ENCODE data around the gene PIK3C2A. TPM values are rescaled to one million over a fixed set of nuclear protein-coding genes. Genes with fewer than 3 reads are reported as not detected.
"Not testable (repeated sequence)": the region's sequence is repeated elsewhere in the genome, so short reads cannot be mapped to it uniquely, and the experiment has no call there.

PIK3C2A gene, protein sequence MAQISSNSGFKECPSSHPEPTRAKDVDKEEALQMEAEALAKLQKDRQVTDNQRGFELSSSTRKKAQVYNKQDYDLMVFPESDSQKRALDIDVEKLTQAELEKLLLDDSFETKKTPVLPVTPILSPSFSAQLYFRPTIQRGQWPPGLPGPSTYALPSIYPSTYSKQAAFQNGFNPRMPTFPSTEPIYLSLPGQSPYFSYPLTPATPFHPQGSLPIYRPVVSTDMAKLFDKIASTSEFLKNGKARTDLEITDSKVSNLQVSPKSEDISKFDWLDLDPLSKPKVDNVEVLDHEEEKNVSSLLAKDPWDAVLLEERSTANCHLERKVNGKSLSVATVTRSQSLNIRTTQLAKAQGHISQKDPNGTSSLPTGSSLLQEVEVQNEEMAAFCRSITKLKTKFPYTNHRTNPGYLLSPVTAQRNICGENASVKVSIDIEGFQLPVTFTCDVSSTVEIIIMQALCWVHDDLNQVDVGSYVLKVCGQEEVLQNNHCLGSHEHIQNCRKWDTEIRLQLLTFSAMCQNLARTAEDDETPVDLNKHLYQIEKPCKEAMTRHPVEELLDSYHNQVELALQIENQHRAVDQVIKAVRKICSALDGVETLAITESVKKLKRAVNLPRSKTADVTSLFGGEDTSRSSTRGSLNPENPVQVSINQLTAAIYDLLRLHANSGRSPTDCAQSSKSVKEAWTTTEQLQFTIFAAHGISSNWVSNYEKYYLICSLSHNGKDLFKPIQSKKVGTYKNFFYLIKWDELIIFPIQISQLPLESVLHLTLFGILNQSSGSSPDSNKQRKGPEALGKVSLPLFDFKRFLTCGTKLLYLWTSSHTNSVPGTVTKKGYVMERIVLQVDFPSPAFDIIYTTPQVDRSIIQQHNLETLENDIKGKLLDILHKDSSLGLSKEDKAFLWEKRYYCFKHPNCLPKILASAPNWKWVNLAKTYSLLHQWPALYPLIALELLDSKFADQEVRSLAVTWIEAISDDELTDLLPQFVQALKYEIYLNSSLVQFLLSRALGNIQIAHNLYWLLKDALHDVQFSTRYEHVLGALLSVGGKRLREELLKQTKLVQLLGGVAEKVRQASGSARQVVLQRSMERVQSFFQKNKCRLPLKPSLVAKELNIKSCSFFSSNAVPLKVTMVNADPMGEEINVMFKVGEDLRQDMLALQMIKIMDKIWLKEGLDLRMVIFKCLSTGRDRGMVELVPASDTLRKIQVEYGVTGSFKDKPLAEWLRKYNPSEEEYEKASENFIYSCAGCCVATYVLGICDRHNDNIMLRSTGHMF (N-terminal part only)
- total RNA-seq (2014; rRNA removed; shearing (Covaris generic)) = 42.7 and 47.5 TPM in 2 replicates
- 26.6 and 38.1 TPM in 2 replicates for polyA plus RNA-seq (2015; cell fraction: cytosol; rRNA removed)
- 23.6 and 25.5 TPM in 2 replicates for polyA plus RNA-seq (2015; cell fraction: nucleus; rRNA removed)

DNA sequence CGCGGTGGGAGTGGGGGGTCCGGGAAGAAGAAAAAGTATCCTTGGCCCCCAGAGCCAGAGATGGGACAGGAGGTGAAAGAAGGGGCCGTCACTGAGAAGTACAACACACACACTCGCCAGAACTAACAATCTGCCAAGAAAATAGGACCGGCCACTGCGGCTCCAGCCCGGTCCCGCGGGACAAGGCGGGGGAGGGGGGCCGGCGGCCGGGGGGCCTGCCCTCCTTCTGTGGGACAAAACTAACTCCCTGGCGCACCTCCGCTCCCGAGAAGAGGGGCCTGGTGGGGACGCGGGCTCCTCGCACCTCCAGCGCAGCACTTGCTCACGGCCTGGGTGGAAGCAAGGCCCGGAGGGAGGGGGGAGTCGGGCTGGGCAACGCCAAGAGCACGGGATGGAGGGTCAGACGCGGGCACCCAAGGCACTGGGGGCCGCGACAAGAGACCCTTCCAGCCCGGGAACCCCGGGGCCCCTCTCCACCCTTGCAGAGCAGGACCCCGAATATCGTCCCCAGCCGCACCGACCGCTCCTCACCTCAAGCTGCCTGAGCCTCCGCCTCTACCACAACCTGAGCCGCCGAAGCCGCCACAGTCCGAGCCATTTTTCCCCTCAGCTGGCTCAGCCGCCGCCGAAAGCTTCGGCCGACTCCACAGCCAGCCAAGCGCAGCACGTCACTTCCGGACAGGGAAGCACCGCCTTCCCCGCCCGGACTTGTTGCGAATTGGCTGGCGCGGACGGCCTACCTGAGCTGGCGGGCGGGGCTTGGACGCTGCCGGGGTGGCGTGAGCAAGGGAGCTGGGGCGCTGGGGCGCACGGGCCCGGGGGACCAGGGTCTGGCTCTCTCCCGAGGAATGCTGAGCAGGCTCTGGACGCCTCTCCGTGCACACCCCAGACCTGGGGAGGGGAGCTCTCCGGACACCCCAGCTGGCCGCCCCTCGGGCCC lies at the start of gene PIK3C2A:
TSS of gene PIK3C2A (minus strand) at position 670 of the 940 bp plus-strand sequence. CDS start 38,245 bp downstream, outside the sequence.
- peak; percentile 93 for DNase-seq (ENCODE audit: low read depth, low spot score)
- in situ Hi-C loops (cut with HindIII; ENCODE audit: low pct_unique_long_range_greater_than_20kb, low sequenced_read_pairs) = no loop called here

DNA sequence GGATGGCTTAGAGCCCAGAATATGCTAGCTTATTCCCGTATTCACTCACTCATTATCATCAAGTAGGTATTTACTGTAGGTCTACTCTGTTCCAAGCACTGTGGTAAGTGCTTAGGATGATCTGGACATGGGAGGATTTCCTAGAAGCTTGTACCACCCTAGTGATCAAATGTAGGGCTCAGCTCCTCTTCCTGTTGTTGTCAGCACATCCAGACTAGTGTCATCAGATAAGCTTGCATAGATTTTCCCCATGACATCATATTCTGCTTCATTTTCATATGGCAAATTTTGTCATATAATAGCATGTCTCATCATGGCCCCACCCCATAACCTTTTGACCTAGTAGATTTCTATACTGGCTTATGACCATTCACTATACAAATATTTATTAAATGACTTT lies 49.4 kb upstream of the PIK3C2A start:
- in situ Hi-C loops (cut with HindIII; ENCODE audit: low pct_unique_long_range_greater_than_20kb, low sequenced_read_pairs) = no loop called here
- DNase-seq (ENCODE audit: low read depth, low spot score) = no peak

DNA sequence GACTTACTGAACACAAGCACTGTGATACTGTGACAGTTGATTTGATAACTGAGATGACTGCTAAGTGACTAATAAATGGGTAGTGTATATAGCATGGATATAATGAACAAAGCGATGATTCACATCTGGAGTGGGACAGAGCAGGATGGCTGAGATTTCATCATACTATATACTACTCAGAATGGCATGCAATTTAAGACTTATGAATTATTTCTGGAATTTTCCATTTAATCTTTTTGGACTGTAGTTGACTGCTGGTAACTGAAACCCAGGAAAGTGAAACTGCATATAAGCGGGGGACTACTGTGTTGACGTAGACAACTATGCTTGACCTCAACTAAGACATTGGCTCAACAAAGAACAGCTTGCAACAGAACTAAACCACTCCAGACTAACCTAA lies 48.7 kb upstream of the PIK3C2A start:
- peak; percentile 58 for DNase-seq (ENCODE audit: low read depth, low spot score)
- in situ Hi-C loops (cut with HindIII; ENCODE audit: low pct_unique_long_range_greater_than_20kb, low sequenced_read_pairs) = no loop called here

DNA sequence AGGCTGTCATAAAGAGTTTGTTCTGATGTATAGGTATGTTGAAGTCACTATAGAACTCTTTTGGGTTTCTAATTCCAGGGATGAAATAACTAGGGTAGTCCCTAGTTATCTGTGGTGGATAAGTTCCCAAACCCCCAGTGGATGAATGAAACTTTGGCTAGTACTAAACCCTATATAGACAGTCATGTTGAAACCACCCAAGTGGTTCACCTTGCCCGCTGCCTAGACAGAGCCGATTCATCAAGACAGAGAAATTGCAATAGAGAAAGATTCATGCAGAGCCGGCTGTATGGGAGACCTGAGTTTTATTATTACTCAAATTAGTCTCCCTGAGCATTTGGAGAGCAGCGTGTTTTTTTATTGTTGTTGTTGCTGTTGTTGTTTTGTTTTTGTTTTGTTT lies 44.9 kb upstream of the PIK3C2A start:
- in situ Hi-C loops (cut with HindIII; ENCODE audit: low pct_unique_long_range_greater_than_20kb, low sequenced_read_pairs) = no loop called here
- DNase-seq (ENCODE audit: low read depth, low spot score) = no peak

DNA sequence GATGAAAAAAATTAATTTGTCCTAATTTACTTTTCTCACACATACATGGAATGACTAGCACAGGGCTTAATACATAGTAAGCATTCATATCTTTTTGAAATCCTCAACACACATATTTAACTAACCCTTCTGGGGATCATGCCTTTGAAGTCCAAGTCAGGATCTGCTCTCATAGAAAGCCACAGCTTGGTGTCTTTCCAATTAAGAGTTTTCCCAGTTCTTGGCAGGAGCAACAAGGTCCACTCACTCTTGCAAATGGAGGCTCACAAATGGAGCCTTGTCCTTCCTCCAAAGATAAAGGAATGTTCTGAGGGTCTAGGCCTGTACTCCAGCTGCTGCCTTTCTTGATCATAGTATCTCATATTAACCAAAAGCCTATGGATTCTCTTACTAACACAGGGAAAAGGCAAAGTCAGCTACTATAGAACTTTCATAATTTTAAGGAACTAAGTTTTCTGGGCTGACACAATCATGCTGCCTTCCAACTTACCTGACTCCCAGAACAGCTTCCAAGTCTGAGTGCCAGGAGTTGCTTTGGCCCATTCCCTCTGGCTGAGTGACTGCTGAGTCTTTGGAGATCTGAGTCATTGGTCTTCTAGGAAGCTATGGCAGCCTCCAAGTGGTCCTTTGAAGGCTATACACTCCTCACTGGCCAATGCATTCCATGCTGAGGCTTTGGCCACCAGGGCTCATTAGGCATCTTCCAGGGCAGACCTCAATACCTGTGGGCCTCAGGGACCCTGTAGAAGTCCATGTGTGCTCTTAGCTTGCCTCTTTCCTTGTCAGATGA lies 43.0 kb upstream of the PIK3C2A start:
- DNase-seq (ENCODE audit: low read depth, low spot score) = no peak
- in situ Hi-C loops (cut with HindIII; ENCODE audit: low pct_unique_long_range_greater_than_20kb, low sequenced_read_pairs) = no loop called here

DNA sequence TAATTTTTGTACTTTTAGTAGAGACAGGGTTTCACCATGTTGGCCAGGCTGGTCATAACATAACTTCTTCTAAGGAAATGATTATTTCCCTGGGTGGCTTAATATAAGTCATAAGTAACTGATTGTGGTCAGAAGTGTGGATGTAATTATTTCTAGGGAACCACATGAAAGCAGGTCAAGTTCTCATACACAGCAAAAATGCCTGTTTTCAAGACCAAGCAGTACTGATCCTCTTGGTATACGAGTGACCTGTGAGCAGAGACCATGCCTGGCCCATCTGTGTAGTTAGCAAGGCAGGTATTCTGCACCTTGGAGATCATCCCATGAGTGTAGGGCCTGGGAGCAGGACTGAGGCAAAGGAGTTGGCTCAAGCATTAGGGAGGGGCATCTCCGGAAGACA lies 36.3 kb upstream of the PIK3C2A start:
- in situ Hi-C loops (cut with HindIII; ENCODE audit: low pct_unique_long_range_greater_than_20kb, low sequenced_read_pairs) = no loop called here
- no peak for DNase-seq (ENCODE audit: low read depth, low spot score)

DNA sequence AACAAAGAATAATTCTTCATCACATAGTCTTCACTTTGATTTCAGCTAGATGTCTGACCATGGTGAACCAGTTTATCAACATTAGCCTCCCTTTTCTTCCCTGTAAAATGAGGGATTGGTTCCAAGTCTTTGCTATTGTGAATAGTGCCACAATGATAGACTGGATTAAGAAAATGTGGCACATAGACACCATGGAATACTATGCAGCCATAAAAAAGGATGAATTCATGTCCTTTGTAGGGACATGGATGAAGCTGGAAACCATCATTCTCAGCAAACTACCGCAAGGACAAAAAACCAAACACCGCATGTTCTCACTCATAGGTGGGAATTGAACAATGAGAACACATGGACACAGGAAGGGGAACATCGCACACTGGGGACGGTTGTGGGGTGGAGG lies 35.2 kb upstream of the PIK3C2A start:
- in situ Hi-C loops (cut with HindIII; ENCODE audit: low pct_unique_long_range_greater_than_20kb, low sequenced_read_pairs); DNase-seq (ENCODE audit: low read depth, low spot score): not testable (repeated sequence)

DNA sequence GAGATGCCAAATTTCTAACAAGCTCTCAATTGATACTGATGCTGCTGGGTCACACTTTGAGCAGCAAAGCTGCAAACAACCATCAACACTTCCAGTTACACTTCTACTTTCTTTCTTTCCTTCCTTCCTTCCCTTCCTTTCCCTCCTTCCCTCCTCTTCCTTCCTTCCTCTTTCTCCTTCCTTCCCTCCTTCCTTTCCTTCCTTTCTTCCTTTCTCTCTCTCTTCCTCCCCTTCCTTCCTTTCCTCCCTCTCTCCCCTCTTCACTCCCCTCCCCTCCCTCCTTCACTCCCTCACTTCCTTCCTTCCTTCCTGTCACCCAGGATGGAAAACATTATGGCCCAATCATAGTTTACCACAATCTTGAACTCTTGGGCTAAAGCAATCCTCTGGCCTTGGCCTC lies 33.0 kb upstream of the PIK3C2A start:
- DNase-seq (ENCODE audit: low read depth, low spot score) = no peak
- in situ Hi-C loops (cut with HindIII; ENCODE audit: low pct_unique_long_range_greater_than_20kb, low sequenced_read_pairs) = no loop called here

DNA sequence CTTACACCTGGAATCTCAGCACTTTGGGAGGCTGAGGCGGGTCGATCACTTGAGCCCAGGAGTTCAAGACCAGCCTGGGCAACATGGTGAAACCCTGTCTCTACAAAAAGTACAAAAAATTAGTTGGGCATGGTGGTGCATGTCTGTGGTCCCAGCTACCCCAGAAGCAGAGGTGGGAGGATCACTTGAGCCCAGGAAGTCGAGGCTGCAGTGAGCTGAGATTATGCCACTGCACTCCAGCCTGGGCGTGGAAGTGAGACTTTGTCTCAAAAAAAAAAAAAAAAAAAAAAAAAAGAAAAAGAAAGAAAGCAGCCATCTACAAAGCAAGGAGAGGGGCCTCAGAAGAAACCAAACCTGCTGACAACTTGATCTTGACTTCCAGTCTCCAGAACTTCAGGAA lies 32.1 kb upstream of the PIK3C2A start:
- in situ Hi-C loops (cut with HindIII; ENCODE audit: low pct_unique_long_range_greater_than_20kb, low sequenced_read_pairs); DNase-seq (ENCODE audit: low read depth, low spot score): not testable (repeated sequence)

DNA sequence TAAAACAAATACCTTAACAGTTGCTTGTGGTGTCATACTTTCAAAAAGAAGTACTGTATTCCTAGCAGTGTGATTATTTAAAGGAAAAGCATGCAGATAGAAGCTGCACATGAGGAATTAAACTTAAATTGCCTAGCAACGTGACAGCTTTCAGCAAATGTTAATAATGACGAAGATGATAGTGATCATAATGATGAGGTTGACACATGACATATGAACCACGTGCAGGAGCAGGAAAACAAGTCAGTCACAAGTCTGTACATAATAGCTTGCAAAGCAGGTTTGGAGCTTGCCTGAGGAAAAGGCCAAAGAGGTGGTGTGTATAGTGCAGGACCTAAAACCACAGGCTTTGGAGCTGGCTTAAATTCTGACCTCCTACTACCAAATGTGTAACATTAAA lies 30.6 kb upstream of the PIK3C2A start:
- DNase-seq (ENCODE audit: low read depth, low spot score) = peak; percentile 58
- in situ Hi-C loops (cut with HindIII; ENCODE audit: low pct_unique_long_range_greater_than_20kb, low sequenced_read_pairs) = no loop called here

DNA sequence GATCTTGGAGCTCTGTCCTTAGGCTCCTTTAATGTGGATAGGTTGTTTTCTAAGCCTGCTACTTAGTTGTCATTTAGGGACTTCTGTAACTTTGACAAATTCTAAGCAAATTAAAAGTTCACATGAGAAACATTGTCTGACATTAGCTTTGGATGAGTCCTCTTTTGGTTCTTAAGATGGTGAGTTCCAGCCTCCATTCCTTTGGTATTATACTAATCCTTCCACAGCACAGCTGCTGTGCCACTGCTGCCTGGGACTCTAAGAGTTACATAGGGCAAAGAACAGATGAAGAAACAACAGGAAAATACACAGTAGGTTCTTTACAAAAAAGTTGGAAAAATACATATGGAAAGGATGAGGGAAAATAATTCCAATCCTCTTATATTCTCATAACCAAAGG lies 25.3 kb upstream of the PIK3C2A start:
- DNase-seq (ENCODE audit: low read depth, low spot score) = no peak
- in situ Hi-C loops (cut with HindIII; ENCODE audit: low pct_unique_long_range_greater_than_20kb, low sequenced_read_pairs) = no loop called here

DNA sequence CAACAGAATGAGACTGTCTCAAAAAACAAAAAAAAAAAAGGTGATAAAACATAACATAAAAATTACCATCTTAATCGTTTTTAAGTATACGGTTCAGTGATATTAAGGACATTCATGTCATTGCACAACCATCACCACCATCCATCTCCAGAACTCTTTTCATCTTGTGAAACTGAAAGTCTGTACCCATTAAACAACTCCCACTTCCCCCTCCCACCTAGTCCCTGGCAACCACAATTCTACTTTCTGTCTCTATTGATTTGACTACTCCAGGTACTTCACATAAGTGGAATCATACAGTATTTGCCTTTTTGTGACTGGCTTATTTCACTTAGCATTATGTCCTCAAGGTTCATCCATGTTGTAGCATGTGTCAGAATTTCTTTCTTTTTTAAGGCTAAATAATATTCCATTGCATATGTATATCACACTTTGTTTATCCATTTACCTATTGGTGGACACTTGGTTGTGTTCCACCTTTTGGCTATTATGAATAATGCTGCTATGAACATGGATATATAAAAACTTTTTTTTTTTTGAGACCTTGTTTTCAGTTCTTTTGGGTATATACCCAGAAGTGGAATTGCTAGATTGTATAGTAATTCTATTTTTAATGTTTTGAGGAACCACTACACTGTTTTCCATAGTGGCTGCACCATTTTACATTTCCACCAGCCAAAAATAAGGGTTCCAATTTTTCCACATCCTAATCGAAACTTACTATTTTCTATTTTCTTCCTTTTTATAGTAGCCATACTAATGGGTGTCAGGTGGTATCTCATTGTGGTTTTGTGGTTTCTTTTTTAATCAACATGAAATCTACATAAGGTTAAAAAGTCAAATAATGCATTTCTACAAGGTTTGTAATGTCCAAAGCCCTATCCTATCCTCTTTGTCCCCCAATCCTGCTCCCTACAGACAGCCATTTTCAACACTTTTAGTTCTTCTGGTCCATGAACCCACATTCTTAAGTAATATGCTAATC lies 23.4 kb upstream of the PIK3C2A start:
- no peak for DNase-seq (ENCODE audit: low read depth, low spot score)
- in situ Hi-C loops (cut with HindIII; ENCODE audit: low pct_unique_long_range_greater_than_20kb, low sequenced_read_pairs) = no loop called here

DNA sequence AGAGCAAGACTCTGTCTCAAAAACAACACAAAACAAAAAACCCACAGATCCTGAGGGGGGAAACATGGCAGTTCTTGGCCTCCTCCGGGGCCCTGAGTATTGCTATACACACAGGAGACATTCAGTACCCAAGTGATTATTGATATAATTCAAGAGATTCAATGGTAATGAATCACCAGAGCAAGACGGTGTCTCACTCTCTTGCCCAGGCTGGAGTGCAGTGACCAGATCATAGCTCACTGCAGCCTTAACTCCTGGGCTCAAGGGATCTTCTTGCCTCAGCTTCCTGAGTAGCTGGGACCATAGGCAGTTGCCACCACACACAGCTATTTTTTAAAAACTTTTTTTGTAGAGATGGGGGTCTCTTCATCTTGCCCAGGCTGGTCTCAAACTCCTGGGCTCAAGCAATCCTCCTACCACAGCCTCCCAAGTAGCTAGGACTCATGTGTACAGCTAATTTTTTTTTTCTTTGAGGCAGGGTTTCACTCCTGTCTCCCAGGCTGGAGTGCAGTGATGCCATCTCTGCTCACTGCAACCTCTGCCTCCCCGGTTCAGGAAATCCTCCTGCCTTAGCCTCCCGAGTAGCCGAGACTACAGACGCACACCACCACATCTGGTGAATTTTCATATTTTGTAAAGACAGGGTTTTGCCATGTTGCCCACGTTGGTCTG lies 21.8 kb upstream of the PIK3C2A start:
- no peak for DNase-seq (ENCODE audit: low read depth, low spot score)
- in situ Hi-C loops (cut with HindIII; ENCODE audit: low pct_unique_long_range_greater_than_20kb, low sequenced_read_pairs) = no loop called here

DNA sequence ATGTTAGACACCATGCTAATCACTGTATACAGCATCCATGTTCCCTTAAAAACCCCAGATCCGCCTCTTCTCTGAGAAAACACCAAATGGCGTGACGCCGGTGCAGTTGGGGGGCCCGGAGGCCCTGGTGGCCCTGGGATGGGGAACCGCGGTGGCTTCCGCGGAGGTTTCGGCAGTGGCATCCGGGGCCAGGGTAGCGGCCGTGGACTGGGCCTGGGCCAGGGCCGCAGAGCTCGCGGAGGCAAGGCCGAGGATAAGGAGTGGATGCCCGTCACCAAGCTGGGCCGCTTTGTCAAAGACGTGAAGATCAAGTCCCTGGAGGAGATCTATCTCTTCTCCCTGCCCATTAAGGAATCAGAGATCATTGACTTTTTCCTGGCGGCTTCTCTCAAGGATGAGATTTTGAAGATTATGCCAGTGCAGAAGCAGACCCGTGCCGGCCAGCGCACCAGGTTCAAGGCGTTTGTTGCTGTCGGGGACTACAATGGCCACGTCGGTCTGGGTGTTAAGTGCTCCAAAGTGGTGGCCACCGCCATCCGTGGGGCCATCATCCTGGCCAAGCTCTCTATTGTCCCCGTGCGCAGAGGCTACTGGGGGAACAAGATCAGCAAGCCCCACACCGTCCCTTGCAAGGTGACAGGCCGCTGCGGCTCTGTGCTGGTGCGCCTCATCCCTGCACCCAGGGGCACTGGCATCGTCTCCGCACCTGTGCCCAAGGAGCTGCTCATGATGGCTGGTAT lies 20.6 kb upstream of the PIK3C2A start:
- in situ Hi-C loops (cut with HindIII; ENCODE audit: low pct_unique_long_range_greater_than_20kb, low sequenced_read_pairs); DNase-seq (ENCODE audit: low read depth, low spot score): not testable (repeated sequence)
